Choroid plexus epithelial cell (primary cell): ENCODE measurements around the gene TUBB4B.
A peak's percentile ranks its signal among the peaks of the same experiment; 100 is the strongest.

Experiments used
- DNase-seq: peaks from one replicate; pipeline ENCODE4 v3.0.0-alpha.2; 2010; ENCODE audit warnings: low read depth
- H3K4me3 ChIP-seq: 2 replicates; pipeline ENCODE4 v1.5.1; 2011; ENCODE audit warnings: low read depth, mild to moderate bottlenecking, control low read depth, low read length, moderate library complexity
- TF ChIP-seq, protein P1 (sequence below): conservative IDR thresholded peaks from 2 replicates; pipeline ENCODE4 v1.5.1; 2011; ENCODE audit warnings: low read depth, mild to moderate bottlenecking, control low read depth, inconsistent platforms, low read length, moderate library complexity

The TUBB4B gene

DNA sequence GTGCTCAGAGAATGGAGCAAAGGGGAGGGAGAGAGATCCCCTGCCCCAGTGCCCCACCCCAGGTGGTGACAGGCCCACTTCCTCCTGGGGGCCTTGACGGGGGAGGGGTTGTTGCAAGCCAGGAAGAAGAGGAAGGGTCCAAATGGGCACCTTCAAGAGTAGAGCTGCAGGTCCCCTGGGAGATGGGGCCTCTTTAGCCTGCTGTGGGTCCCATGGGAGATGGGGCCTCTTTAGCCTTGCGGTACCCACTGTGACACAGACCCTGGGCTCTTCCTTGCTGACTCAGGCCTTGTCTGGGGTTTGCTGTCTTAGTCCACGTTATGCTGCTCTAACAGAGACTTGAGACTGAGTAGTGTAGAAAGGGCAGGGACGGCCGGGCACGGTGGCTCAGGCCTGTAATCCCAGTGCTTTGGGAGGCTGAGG is 26.9 kb downstream of the TUBB4B start:
- no peak overlapping the region for H3K4me3 ChIP-seq
- DNase-seq, result no peak
- TF ChIP-seq, protein P1, sequence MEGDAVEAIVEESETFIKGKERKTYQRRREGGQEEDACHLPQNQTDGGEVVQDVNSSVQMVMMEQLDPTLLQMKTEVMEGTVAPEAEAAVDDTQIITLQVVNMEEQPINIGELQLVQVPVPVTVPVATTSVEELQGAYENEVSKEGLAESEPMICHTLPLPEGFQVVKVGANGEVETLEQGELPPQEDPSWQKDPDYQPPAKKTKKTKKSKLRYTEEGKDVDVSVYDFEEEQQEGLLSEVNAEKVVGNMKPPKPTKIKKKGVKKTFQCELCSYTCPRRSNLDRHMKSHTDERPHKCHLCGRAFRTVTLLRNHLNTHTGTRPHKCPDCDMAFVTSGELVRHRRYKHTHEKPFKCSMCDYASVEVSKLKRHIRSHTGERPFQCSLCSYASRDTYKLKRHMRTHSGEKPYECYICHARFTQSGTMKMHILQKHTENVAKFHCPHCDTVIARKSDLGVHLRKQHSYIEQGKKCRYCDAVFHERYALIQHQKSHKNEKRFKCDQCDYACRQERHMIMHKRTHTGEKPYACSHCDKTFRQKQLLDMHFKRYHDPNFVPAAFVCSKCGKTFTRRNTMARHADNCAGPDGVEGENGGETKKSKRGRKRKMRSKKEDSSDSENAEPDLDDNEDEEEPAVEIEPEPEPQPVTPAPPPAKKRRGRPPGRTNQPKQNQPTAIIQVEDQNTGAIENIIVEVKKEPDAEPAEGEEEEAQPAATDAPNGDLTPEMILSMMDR, result no peak

DNA sequence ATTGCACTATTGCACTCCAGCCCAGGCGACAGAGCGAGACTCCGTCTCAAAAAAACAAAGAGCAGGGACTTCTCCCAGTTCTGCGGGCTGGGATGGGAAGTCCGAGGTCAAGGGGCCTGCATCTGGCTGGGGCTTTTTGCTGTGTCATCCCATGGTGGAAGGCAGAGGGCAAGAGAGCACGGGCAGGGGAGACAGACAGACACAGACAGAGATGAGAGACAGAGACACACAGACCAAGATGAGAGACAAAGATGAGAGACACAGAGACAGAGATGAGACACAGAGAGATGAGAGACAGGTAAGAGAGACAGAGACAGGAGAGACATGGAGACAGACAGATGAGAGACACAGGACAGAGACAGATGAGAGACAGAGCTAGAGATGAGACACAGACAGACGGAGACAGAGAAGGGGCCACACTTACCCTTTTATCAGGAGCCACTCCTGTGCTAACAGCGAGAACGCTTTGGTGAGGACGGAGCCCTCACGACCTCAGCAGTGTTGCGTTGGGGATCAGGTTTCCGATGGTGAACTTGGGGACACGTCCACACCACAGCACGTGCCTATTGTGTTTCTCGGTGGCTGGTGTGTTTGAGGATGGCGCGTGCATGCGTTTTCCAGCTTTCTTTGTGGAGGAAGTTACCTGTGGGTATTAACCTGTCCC is 27.6 kb downstream of the TUBB4B start:
- TF ChIP-seq, protein P1, result no peak
- DNase-seq, result peak; percentile 46
- H3K4me3 ChIP-seq, result no peak overlapping the region

DNA sequence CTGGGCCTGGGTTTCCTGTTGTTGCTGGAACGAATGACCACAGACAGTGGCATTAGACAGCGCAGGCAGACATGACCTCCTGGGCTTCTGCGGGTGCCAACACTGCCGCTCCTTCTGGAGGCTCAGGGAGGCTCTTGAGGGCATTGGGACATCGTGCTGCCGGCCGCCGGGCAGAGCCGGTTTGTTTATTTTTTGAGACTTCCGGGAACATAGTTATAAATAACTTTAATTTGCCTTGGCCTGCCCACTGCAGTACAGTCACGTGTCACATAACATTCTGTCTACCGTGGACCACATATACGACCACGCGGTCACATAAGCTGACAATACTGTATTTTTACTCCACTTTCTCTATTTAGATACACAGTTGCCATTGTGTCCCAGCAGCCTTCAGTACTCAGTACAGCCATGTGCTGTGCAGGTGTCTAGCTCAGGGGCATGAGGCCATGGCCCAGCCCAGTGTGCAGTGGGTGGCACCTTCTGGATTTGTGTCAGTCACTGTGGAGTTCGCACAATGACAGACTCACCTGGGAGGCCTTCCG is 28.2 kb downstream of the TUBB4B start:
- TF ChIP-seq, protein P1, result no peak
- DNase-seq, result peak; percentile 62
- no peak overlapping the region for H3K4me3 ChIP-seq

DNA sequence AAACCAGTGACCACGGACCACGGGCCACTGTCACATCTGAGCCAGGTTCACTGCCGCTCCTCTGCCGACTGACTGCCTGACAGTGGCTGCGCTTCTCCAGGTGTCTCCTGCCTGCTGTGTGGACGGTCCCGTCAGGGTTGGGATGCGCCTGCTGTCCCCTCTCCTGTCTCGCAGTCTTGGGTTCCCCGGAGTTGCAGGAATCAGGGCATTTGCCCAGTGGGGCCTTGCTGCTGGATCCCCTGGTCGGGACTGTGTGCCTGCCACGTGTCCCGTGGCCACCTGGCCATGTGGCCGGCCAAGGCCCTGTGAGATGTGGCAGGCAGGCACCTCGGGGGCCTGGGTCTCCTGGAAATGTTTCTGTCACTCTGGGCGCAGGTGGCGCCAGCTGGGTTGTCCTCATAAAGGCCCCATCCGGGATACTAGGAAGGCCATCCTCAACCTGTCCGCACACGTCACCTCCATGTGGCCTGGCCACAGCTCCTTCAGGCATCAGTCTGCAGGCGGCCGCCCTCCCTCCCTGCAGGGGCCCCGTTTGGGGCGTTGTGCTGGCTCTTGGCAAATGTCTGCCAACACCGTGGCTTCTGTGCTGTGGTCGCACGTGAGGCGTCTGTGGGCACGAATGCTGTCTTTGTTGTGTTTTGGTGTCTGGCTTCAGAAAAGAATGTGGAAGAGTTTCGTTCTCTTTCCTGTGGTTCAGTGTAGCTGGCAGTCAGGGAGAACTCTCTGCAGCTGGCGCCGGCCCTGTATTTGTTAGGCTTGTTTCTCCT is 30.0 kb downstream of the TUBB4B start:
- TF ChIP-seq, protein P1, result no peak
- H3K4me3 ChIP-seq, result no peak overlapping the region
- DNase-seq, result no peak

DNA sequence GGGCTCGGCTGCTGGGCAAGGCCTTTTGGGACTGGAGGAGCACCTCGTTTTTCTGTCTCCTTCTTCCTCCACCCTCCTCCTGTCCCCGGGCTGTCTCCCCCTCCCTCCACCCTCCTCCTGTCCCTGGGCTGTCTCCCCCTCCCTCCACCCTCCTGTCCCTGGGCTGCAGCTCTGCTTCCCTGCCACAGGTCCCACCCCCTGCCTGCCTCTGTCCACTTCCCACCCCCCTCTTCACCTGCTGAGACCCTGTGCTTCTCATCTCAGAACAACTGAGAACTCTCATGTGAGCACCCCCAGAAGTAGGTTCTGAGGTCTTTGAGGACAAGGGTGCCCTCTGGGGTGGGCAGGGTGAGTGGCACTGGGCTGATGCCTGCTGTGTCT is 30.6 kb downstream of the TUBB4B start:
- no peak overlapping the region for H3K4me3 ChIP-seq

DNA sequence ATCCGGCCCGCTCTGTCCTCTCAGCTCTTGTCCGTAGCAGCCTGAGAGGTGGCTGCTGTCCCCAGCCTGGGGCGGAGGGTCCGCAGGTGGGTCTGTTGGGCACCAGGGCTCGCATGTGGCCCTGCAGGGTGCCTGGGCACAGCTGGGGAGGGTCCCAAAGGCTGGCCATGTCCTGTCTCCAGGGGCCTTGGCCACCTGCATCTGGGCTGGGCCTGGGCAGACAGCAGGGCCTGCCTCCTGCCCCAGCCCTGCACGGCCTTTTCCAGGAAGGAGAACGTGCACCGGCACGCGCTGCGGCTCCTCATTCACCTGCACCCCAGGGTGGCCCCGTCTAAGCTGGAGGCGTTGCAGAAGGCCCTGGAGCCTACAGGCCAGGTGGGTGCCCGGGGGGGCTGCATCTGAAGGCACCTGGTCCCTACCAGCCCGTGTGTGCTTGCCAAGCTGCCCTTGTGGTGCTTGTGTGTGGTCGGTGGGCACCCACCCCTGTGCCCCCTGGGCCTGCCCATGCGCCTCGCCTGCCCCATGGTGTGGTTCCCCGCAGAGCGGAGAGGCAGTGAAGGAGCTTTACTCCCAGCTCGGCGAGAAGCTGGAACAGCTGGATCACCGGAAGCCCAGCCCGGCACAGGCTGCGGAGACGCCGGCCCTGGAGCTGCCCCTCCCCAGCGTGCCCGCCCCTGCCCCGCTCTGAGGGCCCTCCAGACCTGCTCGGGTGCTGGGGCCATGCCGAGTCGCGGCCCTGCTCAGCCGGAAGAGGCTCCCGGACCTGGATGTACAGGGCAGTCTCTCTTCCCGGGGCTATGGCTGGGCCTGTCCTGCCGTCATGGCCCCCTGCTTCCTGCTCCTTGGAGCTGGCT is 31.4 kb downstream of the TUBB4B start:
- no peak for DNase-seq
- H3K4me3 ChIP-seq, result no peak overlapping the region
- TF ChIP-seq, protein P1, result no peak

More for the DNA sequence above, 30.6 kb downstream of the TUBB4B start:
- TF ChIP-seq, protein P1, result no peak
- no peak for DNase-seq
